Measurements from ENCODE around the gene MTARC2. TPM values are rescaled to one million over a fixed set of nuclear protein-coding genes. Genes with fewer than 3 reads are reported as not detected.
"Not testable (repeated sequence)": the region's sequence is repeated elsewhere in the genome, so short reads cannot be mapped to it uniquely, and the experiment has no call there.

The MTARC2 gene
- total RNA-seq, 1 experiment from 2014 or later = not detected

DNA sequence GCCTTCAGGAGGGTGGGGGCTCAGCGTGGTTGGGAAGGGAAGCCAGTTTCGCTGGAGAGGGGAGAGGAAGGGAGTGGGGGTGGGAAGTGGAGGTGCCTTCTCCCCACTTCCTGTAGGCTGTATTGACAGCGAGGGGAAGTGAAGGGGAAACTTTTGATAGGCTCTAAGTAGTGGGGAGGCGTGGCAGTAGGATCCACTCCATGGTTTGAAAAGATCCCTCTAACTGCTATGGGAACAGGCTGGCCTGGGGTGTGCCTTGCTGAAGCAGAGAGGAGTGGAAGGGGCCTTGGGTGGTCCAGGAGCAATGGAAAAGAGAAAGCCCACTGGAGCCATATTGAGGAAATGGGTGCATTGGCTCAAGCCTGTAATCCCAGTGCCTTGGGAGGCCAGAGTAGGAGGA is 37.8 kb upstream of the MTARC2 start:
- no peaks in the 10 kb centered on the region for H3K36me3 ChIP-seq (ENCODE audit: insufficient read depth, low read length, poor library complexity, severe bottlenecking)
- H3K9me3 ChIP-seq (ENCODE audit: low read depth, low read length, poor library complexity, severe bottlenecking) = no peaks in the 10 kb centered on the region
- H3K27me3 ChIP-seq (replicated peaks; ENCODE audit: insufficient read depth, low read depth, low read length, poor library complexity) = peaks cover 3% of the 10 kb centered on the region
- intact Hi-C loops (cut with micrococcal nuclease; ENCODE audit: unreplicated experiment) = no loop called here
- no peaks in the 10 kb centered on the region for H3K4me1 ChIP-seq (ENCODE audit: insufficient read depth, low read length, poor library complexity, severe bottlenecking)
- ChIA-PET POLR2A (ENCODE audit: low non-redundant PET) (no interaction called here), CTCF (interaction anchor here (1.2 kb wide), 1 partner anchor 23 kb away, joined by 3 read pairs; no protein-coding TSS in a partner anchor)
- BruUV-seq (replicated peaks) = no TSS peak
- H3K27ac ChIP-seq (ENCODE audit: low read depth, low read length, poor library complexity, severe bottlenecking) = no peak overlapping the region
- no peak for DNase-seq (ENCODE audit: low spot score)
- no peak for TF ChIP-seq EZH2 (IDR thresholded peaks at IDR 0.05; ENCODE audit: borderline replicate concordance, low read depth, low read length, poor library complexity, severe bottlenecking)
- TF ChIP-seq, protein P1, sequence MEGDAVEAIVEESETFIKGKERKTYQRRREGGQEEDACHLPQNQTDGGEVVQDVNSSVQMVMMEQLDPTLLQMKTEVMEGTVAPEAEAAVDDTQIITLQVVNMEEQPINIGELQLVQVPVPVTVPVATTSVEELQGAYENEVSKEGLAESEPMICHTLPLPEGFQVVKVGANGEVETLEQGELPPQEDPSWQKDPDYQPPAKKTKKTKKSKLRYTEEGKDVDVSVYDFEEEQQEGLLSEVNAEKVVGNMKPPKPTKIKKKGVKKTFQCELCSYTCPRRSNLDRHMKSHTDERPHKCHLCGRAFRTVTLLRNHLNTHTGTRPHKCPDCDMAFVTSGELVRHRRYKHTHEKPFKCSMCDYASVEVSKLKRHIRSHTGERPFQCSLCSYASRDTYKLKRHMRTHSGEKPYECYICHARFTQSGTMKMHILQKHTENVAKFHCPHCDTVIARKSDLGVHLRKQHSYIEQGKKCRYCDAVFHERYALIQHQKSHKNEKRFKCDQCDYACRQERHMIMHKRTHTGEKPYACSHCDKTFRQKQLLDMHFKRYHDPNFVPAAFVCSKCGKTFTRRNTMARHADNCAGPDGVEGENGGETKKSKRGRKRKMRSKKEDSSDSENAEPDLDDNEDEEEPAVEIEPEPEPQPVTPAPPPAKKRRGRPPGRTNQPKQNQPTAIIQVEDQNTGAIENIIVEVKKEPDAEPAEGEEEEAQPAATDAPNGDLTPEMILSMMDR (conservative IDR thresholded peaks at IDR 0.05; ENCODE audit: low read depth, low read length) = no peak
- H3K4me3 ChIP-seq (ENCODE audit: low read depth, low read length, poor library complexity, severe bottlenecking) = no peak overlapping the region

DNA sequence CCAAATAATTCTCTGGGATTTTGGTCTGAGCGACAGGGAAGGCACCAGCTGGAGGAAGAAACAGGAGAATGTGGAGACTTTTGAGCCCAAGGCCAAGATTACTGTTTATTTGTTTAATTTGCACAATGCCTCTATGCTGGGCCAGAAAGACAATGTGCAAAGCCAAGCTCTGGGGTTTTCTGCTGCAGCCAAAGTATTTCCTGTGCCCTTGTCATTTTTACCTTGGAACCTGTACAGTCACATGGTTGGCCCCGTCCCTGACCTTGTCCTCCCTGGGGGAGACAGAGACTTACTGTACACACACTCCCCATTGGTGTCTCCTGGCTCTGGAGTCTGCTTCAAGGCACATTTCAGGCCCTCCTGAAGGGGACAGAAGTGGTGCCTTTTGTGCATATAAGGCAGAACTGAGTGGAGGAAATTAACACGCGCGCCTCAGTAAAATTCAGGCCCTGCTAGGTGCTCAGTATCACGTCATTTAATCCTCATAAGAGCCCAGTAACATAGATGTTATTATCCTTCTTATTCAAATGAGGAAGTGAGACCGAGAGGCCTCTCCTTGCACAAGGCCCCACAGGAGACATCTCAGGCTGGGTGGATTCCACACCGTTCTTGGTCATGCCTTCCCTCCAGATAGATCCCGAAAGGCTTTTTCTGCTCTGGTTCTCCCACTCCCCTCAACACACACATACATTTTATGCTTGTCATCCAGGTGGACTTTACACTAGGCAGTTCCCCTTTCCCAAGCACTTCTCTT is 36.9 kb upstream of the MTARC2 start:
- BruUV-seq (replicated peaks) = no TSS peak
- intact Hi-C loops (cut with micrococcal nuclease; ENCODE audit: unreplicated experiment) = no loop called here
- Histone ChIP-seq H3K9me3 (ENCODE audit: low read depth, low read length, poor library complexity, severe bottlenecking) (no peaks in the 10 kb centered on the region), H3K27ac (ENCODE audit: low read depth, low read length, poor library complexity, severe bottlenecking) (no peak overlapping the region), H3K36me3 (ENCODE audit: insufficient read depth, low read length, poor library complexity, severe bottlenecking) (no peaks in the 10 kb centered on the region), H3K4me1 (ENCODE audit: insufficient read depth, low read length, poor library complexity, severe bottlenecking) (no peaks in the 10 kb centered on the region), H3K27me3 (replicated peaks; ENCODE audit: insufficient read depth, low read depth, low read length, poor library complexity) (peaks cover 3% of the 10 kb centered on the region), H3K4me3 (ENCODE audit: low read depth, low read length, poor library complexity, severe bottlenecking) (no peak overlapping the region)
- CTCF ChIA-PET = interaction anchor here (1.2 kb wide), 1 partner anchor 22 kb away, joined by 3 read pairs; no protein-coding TSS in a partner anchor
- POLR2A ChIA-PET (ENCODE audit: low non-redundant PET) = no interaction called here
- TF ChIP-seq, protein P1 (conservative IDR thresholded peaks at IDR 0.05; ENCODE audit: low read depth, low read length) = no peak
- TF ChIP-seq EZH2 (IDR thresholded peaks at IDR 0.05; ENCODE audit: borderline replicate concordance, low read depth, low read length, poor library complexity, severe bottlenecking) = no peak
- DNase-seq (ENCODE audit: low spot score) = no peak

GRCh38 chr1:220715986-220716385 is 32.1 kb upstream of the MTARC2 start:
- intact Hi-C loops (cut with micrococcal nuclease; ENCODE audit: unreplicated experiment); H3K9me3 ChIP-seq (ENCODE audit: low read depth, low read length, poor library complexity, severe bottlenecking); H3K27me3 ChIP-seq (replicated peaks; ENCODE audit: insufficient read depth, low read depth, low read length, poor library complexity); H3K4me1 ChIP-seq (ENCODE audit: insufficient read depth, low read length, poor library complexity, severe bottlenecking); BruUV-seq (replicated peaks); H3K4me3 ChIP-seq (ENCODE audit: low read depth, low read length, poor library complexity, severe bottlenecking); H3K27ac ChIP-seq (ENCODE audit: low read depth, low read length, poor library complexity, severe bottlenecking); POLR2A ChIA-PET (ENCODE audit: low non-redundant PET); CTCF ChIA-PET; DNase-seq (ENCODE audit: low spot score); H3K36me3 ChIP-seq (ENCODE audit: insufficient read depth, low read length, poor library complexity, severe bottlenecking): not testable (repeated sequence)
